HG03066 (cell line): Measurements from ENCODE around the gene WDR93.
"Not testable (repeated sequence)": the region's sequence is repeated elsewhere in the genome, so short reads cannot be mapped to it uniquely, and the experiment has no call there.

Source experiments
- ATAC-seq: cut with Tn5 transposase; IDR thresholded peaks from one replicate; pipeline ENCODE4 v1.9.1; 2021; ENCODE audit warnings: low read depth; ENCODE audit not compliant: unreplicated experiment

WDR93 gene

DNA sequence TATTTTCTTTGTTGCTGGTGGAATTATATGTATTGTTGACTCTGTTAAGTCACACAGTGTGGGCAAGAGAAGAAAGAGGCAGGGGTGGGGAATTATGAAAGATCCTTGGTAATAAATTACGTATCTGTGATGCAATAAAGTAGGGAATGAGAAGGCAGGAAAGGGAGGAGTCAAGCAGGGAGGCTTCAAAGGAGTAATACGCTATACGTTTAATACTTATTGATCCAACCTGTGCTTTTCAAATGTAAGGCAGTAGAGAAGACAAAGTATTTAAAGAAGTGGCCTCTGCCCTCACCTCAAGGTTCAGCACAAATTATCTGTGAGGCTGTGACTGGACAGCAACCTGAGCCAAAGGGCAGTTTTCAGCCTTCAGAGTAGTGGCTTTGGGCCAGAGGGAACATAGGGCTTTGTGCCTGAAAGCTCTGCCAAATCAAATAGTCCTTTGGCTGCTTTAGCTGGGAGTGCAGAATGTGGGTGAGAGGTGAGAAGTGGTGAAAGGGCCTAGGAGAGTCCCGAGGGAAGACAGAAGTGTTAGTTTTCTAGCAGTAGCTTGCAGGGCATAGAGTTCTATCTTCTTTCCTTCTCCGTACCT, 10.2 kb upstream of the WDR93 start:
- ATAC-seq, result no peak

DNA sequence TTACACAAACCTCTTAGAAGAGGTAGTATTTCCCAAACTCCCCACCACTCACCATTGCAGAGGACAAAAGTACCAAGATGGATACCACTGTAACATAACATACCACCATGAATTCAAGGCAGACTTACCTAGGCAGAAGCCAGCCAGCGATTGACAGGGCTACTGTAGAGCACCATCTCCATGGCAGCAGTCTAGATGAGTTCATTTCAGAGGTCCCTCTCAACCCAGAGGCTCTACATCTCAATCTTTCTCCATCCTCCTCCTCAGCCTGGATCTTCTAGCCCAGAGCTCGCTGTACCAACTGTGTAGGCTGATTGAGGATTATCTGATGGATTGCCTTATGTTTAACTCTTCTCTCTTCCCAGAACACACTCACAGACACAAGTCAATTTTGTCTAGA, 9.5 kb upstream of the WDR93 start:
- no peak for ATAC-seq

DNA sequence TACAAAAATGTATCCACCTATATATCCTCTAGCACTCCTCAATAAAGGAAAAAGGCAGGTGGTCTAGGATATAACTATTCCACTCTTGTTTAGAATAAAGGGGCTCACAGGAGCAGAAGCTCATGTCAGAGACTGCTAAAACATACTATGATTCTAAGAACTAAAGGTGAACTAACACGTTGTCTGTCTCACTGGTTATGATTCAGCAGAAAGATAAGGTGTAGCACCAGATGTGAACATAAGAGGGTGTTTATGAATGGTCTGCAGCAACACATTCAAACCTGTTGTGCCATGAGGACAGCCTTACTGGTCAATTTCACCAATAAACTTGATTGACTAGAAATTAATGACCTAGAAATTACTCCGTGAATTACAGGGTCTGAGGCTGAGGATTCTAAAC, 4.6 kb upstream of the WDR93 start:
- ATAC-seq, result no peak

DNA sequence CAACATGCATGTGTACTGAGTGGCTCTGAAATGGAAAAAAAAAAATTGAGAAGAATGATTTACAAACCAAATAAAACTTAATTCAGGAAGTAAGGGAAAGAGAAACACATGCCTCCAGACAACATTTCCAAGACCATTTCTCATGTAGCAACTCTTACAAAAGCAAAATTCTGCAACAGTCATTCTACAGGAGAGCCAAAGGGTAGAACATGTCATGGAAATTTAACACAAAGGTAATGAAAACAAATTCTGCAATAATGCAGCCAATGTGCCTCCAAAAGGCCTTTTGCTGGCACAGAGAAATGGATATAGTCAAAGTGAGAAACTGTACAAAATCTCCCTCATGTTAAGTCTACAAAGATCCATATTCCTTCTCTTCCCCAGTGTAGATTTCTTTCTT, 4.1 kb upstream of the WDR93 start:
- no peak for ATAC-seq

DNA sequence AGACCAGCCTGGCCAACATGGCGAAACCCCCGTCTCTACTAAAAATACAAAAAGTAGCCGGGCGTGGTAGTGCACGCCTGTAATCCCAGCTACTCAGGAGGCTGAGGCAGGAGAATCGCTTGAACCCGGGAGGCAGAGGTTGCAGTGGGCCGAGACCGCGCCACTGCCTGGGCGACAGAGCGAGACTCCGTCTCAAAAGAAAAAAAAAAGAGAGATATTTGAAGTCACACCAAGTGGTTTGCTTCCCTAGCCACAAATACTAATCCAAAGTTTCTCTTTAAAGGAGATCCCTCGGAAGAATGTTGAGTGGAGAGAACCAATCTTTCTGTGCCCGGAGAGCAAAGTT, 708 bp upstream of the WDR93 start:
- ATAC-seq, result not testable (repeated sequence)

GRCh38 chr15:89693091-89693490, 2.5 kb downstream of the WDR93 start:
- no peak for ATAC-seq

- ATAC-seq, result no peak
These were observed 3.1 kb downstream of the WDR93 start for GRCh38 chr15:89693696-89694095.

DNA sequence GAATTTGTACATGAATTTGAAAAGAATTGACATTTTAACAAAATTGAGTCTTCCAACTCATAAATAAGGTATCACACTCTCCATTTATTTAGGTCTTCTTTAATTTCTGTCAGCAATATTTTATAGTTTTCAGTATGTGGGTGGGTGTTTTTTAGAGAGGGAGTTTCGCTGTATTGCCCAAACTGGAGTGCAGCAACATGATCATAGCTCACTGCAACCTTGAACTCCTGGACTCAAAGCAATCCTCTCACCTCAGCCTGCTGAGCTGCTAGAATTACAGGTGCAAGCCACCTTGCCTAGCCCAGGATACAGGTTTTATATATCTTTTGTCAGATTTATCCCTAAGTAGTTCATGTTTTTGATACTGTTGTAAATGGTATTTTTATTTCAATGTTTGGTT, 4.6 kb downstream of the WDR93 start:
- no peak for ATAC-seq

DNA sequence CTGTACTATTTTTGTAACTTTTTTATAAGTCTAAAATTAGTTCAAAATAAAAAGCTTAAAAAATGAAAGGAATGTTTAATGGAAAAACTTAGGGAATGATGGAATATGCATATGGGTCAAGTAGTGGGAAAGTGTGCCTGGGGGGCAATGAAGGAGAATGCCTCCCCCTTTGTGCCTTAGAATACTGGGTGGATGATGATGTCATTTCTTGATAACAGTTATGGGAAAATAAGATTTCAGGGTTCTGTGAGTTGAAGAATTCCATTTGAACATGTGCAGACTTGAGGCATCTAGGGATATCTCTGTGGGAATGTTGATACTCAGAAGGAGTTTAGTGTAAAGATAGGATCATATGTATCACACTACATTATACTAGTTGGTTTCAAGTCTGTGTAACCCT, 13.8 kb downstream of the WDR93 start:
- ATAC-seq, result no peak

DNA sequence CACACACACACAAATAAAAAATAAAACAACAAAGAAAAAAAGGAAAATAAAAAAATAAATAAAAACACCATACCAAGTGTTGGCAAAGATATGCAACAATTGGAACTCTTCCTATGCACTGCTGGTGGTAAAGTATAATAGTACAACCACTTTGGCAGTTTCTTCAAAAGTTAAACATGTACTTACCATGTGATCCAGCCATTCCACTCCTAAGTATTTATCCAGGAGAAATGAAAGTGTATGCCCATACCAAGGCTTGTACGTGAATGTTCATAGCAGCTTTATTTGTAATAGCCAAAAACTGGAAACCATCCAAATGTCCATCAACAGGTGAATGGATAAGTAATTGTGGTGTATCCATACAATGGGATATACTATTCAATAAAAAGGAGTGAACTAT, 17.0 kb downstream of the WDR93 start:
- ATAC-seq, result no peak

- no peak for ATAC-seq
These were observed 24.2 kb downstream of the WDR93 start for GRCh38 chr15:89714775-89715174.

GRCh38 chr15:89723031-89723430, 32.4 kb downstream of the WDR93 start:
- no peak for ATAC-seq

DNA sequence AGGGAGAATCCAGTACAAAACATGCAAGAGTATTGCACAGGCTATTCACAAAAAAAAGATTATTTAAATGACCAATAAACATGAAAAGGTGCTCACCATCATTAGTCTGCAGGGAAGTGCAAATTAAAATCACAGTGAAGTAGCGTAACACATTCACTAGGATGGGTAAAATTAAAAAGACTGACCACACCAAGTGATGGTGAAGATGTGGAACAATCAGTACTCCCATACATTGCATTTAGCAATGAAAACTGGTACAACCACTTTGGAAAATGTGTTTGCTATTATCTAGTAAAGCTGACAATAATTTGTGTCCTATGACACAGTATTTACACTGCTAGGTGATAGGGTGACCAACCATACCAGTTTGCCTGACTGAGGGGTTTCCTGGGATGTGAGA, 34.0 kb downstream of the WDR93 start:
- no peak for ATAC-seq

DNA sequence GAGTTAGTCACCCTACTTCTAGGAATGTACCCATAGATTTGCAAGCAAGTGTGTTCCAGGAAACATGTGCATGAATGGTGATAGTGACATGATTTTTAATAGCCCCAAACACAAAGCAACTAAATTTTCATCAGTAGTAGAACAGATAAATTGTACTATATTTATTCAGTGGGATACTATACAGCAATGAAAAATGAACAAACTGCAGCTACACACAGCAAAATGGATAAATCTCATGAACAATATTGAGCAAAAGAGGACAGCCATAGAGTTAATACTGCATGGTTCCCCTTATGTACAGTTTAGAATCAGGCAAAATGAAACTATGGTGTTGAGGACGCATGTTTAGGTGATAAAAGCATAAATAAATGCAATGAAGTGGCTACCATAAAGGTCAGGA, 34.5 kb downstream of the WDR93 start:
- ATAC-seq, result no peak

GRCh38 chr15:89728254-89728653, 37.6 kb downstream of the WDR93 start:
- no peak for ATAC-seq

DNA sequence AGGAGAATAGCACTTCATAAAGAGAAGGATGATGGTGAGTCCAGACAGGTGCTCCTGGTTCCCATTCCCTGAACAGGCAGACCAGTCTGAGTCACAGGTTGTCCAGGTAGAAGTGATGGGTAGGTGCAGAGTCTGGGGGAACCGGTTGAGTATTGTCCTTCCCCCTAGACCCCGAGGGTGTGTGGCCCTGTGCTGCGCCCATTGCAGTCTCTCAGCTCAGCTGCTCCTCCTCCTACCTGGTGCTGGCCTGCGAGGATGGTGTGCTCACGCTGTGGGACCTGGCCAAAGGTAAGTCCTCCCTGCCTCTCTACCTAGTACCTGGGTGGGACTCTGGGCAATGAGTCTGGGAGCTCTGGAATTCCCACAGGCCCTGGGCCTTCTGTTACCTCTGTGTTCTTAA, 40.7 kb downstream of the WDR93 start:
- no peak for ATAC-seq

DNA sequence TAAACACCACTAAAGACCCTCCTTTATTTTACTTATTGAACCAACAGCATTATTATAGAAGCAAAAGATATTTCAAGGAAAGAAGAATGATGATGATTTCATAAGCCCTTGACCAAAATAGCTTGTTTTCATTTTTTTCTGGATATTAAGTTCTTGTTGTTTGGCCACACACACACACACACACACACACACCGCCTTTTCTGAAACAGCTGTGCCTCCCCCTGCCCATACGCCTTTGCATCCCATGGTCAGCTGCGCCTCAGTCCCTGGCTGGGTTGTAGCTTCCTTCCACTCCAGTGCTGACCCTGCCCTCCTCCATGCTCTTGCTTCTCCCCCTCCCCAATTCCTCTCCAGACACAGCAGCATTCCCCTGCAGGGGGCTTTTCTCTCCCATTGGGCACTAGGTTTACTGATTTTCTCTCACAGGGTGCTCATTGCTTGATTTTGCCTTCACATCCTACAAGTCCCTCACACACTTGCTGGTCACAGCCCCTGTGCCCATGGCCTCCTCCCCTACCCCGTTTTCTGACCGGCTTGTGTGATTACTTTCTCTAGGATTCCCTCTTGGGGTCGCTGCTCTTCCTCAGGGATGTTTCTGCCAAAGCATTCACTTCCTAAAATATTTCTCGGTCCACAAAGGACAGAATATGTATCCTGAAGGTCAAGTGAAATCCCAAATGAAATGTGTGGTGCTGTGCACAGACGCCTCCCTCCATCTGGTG, 42.0 kb downstream of the WDR93 start:
- ATAC-seq, result no peak

DNA sequence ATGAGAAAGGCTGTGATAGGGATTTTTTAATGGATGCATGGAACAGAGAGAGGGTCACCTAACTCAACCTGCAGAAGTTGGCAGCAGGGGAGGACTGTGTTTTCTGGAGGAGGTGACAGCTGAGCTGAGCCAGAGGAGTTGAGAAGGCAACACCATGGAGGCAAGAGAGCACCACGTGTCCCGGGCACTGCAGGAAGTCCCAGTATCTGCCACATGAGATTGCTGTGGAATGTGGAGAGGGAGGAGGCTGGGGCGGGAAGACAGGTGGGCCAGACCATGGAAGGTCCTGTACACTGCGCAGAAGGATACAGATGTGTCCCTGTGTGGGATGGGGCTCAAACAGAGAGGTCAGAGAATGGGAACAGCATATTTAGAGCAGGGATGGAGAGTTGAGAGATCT, 45.2 kb downstream of the WDR93 start:
- no peak for ATAC-seq

- ATAC-seq, result no peak
These were observed 49.5 kb downstream of the WDR93 start for GRCh38 chr15:89740137-89740536.

DNA sequence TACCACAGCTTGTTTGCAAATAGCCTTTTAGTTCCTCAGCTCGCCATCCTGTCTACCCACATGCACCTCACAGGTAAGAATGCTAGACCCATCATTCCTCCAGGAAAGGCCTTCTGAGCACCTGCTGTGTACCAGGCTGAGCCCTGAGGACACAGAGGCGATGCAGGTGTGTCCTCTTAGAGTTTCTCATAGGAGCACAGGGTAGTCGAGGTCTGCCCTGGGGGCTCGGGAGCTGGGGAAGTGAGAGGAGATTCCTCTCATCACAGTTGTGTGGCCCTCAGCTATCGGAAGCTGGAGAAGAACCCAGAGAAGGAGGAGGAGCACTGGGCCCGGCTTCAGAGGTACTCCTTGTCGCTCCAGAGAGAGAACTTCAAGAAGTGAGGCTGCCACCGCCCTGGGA, 52.4 kb downstream of the WDR93 start:
- no peak for ATAC-seq

DNA sequence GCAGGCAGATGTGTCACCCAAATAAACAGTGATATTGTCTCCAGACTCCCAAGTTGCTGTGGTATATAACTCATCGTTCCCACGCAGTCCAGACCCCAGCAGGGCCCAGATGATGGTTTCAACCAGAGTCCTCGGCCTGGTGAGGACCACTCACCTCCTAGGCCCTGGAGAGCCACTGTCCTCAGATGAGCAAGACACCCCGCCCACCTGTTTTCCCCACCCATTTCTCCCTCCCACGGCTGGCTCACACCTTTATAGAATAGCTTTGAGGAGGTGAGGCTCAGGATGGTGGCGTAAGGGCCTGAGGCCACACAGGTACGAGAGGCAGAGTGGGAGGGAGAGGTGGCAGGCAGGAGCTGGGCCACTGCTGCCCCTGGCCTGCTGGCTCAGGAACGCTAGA, 53.0 kb downstream of the WDR93 start:
- no peak for ATAC-seq

- ATAC-seq, result no peak
These were observed 54.5 kb downstream of the WDR93 start for GRCh38 chr15:89745131-89745530.

DNA sequence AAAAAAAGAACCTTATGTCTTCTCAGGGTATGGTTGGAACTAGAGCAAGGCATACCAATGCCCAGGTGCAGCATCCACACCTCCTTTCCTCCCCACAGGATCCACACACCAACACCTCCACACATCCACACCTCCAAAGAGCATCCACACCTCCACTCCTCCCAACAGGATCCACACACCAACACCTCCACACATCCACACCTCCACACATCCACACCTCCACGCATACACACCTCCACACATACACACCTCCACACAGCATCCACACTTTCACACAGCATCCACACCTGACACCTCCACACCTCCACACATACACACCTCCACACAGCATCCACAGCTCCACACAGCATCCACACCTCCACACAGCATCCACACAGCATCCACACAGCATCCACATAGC, 55.2 kb downstream of the WDR93 start:
- no peak for ATAC-seq
